GM18861 (cell line): ENCODE data around the gene AMPD1.

Experiments
- ATAC-seq: cut with Tn5 transposase; IDR thresholded peaks from one replicate; pipeline ENCODE4 v1.9.1; 2021; ENCODE audit not compliant: unreplicated experiment

AMPD1 gene

DNA sequence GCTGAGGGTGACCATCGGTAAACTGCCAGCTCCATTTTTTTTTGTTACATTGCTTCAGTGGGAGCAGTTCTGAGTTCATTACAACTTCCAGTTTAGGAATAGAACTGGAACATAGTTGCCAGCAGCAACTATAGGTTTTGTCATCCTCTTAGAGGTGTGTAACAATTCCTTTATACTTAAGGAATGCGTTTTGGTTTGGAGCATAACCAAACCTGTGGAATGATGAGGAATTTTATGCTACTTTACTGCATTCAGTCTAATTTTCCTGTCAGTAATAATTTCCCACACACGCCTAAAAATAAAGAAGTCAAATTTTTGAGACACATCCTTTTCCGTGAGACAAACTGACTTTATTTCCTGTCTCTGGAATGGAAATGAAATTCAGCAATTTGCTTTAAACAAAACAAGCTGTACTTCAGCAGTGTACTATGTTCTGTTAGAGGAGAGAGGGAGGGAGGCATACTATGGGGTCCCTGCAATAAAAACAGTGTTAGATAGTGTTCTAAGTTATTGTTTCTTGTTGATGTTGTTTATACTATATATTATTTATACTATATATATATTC lies 4.8 kb upstream of the AMPD1 start:
- ATAC-seq = no peak

DNA sequence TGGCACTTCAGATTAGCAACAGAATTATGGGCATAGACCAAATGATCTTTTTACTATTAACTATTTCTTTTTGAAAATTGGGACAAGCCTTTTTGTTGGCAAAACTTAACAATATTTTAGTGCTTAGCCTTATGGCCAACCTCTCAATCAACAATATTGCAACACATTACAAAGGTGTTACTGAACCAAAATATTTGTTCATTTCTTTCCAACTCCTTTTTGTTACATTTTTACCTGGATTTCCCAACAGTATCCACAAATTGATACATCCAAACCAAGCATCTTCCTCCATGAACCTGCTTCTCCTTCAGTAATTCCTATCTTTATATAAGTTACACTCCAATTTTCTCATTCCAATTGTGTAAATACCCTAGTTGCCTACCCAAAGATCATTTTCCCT lies 1.5 kb upstream of the AMPD1 start:
- ATAC-seq = no peak

DNA sequence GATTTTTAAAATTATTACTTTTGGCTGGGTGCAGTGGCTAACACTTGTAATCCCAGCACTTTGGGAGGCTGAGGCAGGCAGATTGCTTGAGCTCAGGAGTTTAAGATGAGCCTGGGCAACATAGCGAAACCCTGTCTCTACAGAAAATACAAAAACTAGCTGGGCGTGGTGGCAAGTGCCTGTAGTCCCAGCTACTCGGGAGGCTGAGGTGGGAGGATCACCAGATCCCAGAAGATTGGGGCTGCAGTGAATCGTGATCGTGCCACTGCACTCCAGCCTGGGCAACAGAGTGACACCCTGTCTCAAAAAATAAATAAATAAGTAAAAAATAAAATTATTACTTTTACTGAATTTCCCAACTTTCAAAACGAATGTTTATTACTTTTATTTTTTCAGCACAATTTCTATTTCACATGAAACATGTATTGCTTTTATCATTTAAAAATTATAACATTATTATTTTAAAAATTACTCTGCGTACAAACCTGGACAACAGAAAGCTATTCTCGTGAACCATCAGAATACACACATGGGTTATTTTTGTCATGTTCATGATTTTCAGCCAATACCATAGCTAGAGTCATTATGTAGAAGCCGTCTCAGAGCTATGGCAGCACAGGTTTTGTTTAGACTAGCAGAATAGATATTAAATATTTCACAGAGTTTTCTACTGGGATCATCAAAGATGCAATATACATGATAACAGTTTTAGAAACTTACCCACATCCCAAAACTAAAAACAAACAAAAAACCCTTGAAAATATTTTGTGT lies 621 bp downstream of the AMPD1 start:
- no peak for ATAC-seq

DNA sequence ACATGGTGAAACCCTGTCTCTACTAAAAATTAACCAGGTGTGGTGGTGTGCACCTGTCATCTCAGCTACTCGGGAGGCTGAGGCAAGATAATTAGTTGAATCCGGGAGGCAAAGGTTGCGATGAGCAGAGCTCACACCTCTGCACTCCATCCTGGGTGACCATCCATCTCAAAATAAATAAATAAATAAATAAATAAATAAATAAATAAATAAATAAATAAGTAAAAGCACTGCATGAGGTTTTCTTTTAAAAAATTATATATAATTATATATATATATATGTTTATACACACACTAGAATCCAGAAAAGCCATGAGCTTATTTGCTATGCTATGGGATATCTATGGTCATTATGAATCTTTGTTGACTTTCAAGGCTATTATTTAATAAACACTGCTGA lies 2.4 kb downstream of the AMPD1 start:
- ATAC-seq = no peak

DNA sequence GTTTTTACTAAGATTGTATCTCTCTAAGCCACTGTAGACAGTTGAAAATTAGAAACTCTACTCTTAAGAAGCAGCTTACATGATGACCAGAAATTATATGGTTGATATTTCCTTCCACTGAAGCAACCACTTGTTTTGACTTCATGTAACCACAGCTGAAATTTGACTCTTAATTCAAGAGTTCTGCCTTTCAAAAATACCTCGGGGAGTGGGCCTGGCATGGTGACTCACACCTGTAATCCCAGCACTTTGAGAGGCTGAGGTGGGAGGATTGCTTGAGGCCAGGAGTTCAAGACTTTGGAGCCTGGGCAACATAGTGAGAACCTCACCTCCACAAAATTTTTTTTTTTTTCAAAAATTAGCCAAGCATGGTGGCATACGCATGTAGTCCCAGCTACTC lies 4.3 kb downstream of the AMPD1 start:
- ATAC-seq = no peak

DNA sequence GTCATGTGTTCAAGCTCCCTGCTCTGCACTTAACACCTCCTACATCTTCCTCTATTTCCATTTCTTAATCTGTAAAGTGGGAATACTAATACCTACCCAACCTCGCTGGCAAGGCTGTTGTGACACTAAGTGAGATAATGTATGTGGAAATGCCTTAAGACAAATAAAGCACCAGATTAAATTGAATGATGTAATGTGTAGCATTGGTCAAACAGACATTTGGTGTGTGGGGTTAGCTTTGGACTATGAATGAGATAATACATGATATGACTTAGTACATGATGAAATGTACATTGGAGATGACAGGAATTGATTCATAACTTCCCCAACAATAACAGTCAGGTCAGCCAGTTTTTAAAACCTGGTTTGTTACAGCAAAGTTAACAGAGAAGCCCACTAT lies 5.2 kb downstream of the AMPD1 start:
- ATAC-seq = no peak

DNA sequence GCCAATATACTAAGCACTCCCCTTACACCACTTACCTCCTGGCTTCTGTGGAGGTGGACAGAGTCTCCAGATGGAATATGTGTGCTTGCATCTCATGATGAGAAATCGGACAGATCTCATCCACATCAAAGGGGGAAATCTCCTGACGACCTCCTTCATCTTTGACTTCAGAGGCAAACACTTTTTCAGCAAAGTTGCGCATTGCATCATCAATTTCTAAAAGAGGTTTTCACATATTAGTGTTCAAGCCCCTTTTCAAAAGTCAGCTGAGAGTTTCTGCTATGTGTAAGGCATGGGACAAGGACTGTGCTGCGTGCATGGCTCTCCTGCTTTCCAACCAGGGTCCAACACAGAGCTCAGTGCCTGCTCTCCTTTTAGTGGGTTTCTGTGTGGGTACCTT lies 6.8 kb downstream of the AMPD1 start:
- ATAC-seq = no peak

DNA sequence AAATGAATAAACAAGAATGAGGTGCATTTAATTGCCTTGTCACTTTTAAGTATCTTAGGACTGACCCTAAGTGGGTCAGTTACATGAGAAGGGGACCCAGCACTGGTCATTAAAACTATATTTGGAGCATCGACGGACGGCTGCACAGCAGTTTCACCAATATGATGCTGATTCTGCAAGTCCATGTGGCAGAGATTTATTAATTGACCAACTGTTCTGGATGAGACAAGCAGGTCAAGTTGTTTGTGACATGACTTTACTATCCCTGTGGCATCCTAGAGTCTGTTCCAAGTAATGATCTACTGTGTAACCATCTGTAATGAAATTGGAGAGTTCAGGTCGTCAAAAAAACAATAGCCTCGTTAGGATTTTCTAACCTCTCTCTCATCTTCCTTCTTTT lies 9.5 kb downstream of the AMPD1 start:
- no peak for ATAC-seq

DNA sequence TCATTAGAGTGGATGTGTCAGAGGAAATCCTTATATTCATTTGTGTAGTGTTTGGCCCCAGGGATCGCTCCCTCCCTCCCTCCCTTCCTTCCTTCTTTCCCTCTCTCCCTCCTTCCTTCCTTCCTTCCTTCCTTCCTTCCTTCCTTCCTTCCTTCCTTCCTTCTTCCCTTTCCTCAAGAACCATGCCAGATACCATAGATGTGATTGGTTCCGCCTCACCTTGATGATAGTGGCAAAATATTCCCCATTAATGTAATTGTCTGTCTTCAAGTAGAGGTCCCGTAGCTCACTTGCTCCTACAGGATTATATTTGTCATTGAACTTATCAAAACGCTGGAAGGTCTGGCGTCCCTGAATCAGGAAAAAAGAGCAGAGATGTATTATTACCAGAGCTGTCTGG lies 17.7 kb downstream of the AMPD1 start:
- ATAC-seq = no peak

DNA sequence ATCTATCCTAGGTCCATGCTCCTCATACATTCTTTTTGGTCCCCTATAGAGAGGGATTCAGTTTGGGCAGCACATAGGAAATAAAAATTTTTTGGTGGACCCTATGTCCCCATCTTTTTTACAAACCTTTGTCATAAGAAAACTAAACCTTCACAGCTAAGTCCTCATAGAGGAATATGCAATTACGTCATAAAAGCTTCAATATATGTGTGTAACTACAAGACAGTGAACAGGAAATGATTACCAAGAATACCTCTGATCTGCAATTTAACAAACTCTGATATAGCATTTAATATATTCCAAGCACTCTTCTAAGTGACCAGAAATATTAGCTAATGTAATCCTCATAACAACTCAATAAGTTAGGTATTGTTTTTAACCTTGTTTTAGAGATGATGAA lies 19.2 kb downstream of the AMPD1 start:
- no peak for ATAC-seq

DNA sequence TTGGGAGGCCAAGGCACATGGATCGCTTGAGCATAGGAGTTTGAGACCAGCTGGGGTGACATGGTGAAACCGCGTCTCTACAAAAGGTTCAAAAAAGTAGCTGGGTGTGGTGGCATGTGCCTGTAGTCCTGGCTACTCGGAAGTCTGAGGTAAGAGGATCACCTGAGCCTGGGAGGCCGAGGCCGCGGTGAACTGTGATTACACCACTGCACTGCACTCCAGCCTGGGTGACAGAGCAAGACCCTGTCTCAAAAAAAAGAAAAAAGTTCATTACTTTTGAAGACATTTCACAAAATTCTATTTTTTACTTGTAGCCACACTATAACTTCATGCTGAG lies 23.4 kb downstream of the AMPD1 start:
- ATAC-seq = no peak

DNA sequence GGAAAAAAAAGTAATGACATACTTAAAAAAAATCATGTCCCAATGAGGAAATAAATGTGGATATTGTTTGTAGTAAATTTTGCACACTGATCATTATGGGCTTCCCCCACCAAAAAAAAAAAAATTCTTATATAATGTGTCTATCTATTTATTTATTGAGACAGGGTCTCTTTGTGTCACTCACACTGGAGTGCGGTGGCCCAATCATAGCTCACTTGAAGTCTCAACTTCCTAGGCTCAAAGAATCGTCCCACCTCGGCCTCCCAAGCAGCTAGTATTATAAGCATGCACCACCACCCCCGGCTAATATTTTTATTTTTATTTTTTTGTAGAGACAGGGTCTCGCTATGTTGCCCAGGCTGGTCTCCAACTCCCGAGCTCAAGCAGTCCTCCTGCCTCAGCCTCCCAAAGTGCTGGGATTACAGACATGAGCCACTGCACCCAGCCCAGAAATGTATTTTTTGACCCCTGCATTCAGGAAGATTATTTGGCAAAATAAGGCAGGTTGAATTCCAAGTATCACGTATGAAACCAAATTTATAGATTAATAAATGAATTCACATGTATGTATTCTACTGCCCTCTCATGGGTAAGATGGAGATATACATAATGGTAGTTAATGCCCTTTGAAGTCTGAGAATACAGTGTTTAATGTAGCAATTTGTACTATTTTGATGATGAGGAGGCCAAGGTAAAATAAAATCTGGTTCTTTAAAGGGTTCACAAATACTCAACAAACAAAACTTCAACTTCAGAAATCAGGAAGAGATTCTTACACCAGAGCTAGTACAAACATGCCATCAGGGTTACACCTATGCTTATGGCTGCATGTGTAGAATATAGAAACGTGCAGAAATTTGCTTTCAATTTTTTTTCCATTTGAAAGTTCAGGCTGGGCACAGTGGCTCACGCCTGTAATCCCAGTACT lies 24.1 kb downstream of the AMPD1 start:
- no peak for ATAC-seq

DNA sequence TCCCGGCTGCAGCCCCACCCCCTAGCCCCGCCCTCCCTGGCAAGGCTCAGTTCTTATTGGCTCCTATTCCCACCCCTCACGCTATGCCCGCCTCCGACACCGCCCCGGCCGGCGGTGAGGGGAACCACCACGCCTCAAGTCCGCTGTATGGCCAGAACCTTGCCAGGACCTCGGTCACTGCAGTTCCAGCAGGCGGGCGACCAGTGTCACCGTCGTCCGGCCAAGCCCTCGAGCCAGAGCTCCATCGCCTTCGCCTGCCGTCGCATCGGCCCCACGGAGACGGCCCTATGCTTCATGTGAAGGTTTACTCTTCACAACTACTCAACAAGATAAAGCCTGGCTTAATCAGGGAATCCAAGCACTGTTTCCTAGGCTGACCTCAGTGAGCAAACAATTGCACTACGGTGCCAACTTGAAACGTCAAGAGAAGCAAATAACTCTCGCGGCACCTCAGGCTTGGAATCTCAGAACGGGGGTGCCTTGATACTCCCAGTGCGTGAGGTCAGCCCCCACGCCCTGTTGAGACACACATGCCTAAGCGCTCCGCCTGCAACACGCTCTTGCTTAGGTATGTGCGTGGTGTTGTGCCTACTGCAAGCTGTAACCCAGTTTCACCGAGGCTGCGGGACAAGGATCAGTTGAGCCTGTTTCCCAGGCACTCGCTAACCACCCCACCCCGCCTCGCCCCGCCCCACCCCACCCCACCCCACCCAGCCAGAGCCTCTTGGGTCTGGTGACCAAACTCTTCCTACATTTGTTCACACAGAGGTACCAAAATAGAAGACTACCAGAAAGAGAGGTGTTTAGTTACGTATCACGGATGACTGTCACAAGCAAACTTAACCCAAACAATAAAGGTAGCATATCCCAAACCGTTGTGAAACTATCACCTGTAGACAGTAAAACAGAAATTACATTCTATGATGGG lies 25.0 kb downstream of the AMPD1 start:
- ATAC-seq = peak; percentile 97

DNA sequence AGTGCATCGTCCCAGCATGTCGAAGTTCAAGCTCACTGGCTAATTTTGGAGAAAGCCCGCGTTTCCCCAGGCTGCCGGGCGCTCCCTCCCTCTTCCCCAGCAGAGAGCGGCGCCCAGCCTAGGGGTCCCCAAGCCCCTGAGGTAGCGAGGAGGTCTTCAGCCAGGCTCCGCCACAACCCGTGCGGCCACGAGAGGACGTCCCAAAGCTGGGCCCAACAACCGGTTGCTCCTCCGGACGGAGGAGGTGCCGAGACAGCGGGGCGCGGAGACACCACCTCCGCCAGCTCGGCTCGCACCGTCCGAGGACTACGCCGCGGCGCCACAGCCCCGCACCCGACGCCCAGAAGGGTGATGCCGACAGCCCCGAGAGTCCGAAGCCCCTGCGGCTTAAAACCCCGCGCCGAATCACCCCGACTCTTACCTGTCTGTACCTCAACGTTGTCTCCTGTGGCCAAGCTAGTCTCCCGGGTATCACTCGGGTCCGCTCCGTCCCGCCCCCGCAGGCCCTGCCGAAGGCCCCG lies 25.7 kb downstream of the AMPD1 start, which contains the start of gene DENND2C:
DENND2C (minus strand) TSS at position 488 of the 521 bp plus-strand sequence. CDS start 44,065 bp downstream, outside the sequence.
- peak; percentile 24 for ATAC-seq

DNA sequence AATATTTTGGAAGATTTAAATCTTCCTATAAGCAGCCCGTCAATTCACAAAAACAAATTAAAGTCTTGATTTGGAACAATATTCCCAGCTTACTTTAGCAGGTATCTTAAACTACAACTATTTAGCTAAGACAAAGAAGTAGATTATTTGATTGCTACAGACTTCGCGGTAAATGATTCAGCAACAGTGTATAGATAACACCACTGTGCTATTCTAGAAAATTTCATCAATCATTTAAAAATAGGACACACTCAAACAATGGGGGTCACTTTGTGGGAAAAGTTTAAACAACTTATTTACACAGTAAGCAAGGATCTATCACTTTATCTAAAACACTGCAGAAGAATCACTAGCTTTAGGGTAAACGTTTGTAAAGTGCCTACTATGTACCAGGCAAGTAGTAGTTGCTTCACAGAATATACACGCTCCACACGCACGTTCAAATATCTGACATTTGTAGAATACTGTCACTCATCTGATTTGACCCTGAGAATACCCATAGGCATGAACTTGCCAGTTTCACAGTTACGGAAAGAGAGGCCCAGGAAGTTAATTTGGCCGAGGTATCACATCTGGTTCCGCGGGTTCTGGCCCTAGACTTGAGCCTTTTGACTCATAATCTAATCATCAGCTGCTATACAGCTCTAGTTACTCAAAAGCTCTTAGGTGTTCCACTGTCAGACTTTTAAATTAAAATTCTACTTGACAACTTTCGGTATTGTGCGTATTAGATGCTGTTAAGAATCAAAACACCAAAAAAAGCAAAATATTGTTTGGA lies 26.4 kb downstream of the AMPD1 start:
- ATAC-seq = no peak

DNA sequence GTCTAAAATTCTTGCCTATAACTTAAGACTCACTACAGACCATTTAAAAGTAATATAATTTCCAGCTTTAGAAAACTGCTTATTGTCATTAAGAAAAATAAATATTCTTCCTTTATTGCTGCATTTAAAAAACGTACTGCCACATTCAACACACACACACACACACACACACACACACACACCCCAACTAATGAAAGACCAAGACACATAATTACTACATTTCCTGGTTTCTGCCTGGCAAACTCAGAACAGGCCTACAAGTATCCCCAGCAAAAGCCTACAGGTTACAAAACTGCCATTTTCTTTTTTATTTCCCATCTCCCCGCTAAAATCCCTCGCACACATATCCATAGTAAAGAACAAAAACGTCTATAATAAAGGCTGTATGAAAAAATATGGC lies 27.0 kb downstream of the AMPD1 start:
- ATAC-seq = no peak

DNA sequence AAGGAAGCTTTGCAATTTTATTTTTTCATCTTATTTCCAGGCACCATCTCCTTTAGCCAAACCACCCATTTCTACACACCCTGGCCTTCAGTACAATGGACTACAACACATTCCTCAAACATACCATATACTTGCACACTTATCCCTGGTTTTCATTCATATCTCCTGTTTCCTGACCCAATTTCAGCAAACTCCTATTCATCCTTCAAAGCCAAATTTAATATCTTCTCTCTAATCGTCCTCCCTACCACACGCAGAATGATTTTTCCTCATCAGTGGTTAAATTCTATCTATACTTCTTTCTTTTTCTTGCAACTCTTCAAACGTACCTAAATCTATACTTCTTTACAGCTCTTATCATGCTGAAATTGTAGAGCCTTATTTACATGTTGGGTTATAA lies 28.4 kb downstream of the AMPD1 start:
- no peak for ATAC-seq

DNA sequence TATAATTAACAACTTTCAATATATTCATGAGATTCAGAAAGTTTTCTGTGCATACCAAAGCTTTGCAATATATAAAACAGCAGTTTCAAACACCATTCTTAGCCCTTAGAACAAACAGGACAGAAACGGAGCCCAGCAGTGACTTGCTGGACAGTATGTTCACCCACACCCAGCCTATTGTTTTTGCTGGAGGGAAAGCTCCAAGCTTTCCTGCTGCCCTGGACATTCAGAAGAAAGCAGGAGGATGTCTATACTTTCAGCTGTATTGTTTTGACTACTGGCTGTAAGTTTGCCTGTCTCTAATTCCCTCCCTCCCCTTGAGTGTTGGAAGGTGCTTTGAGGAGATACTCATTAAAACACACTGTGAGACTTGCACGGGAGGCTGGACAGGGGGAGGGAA lies 35.1 kb downstream of the AMPD1 start:
- no peak for ATAC-seq

DNA sequence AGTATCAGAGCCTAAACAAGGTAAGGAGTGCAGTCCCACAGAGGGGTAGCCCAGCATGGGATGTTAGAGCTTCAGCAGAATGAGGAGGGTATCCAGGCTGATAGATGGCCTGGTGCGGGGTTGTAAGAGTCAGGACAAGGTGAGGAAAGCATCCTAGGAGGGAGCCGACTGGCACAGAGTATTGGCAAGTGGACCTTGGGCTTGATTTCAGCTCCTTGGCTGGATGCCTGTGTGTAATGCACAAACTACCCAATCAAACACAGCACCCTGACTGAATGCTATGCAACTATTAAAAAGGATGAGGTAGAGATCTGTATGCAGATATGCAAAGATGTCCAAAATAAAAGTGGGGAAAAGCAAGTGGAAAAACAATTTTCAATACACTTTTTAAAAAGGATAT lies 43.5 kb downstream of the AMPD1 start:
- ATAC-seq = no peak

DNA sequence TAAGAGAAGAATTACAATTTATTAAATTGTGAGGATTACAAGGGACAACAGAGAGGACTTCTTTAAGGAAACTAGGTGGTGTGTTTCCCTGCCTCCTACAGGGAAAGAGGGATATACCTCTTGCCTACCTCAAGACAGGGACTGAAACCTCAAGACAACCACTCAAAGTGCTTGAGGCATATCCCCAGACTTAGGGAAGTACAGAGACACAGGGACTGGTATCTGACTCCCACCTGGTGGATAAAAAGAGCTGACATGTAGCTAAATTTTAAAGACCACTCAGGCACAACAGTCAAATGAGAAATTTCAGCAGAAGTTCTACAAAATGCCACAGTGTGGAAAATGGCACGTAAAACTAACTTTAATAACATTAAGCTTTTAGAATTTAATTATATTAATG lies 46.8 kb downstream of the AMPD1 start:
- no peak for ATAC-seq
